PC-3 (cell line): ENCODE data around the gene CYP2B6. TPM values are rescaled to one million over a fixed set of nuclear protein-coding genes. Genes with fewer than 3 reads are reported as not detected.
A peak's percentile ranks its signal among the peaks of the same experiment; 100 is the strongest.
"Not testable (repeated sequence)": the region's sequence is repeated elsewhere in the genome, so short reads cannot be mapped to it uniquely, and the experiment has no call there.

Experiments
- ATAC-seq: fragments of 200-7000 bp; cut with Tn5 transposase; 2 replicates; pipeline ENCODE4 v1.9.1; 2020; ENCODE audit warnings: mild to moderate bottlenecking, moderate library complexity
- BruUV-seq: library from RNA; stranded (reverse); fragments of 400-500 nt; replicated peaks from 2 replicates; lab custom pipeline; 2021; lab: Mats Ljungman, UMichigan
- CTCF ChIA-PET: fragments of 300-600 bp; sonication (Branson Sonifier 250); formaldehyde crosslinking; loops from one replicate; lab custom pipeline; 2022; ENCODE audit warnings: antibody characterized with exemption; lab: Charles Lee
- POLR2A ChIA-PET: fragments of 300-600 bp; sonication (Branson Sonifier 250); formaldehyde crosslinking; loops from one replicate; lab custom pipeline; 2022; ENCODE audit warnings: antibody characterized with exemption; ENCODE audit not compliant: unreplicated experiment; lab: Charles Lee
- DNase-seq: peaks from one replicate; pipeline ENCODE4 v3.0.0-alpha.2; 2015
- H2AFZ ChIP-seq: fragments of 300-600 bp; sonication (generic); 2 replicates; pipeline ENCODE4 v1.6.0; 2016; ENCODE audit warnings: antibody characterized with exemption, low read length
- H3F3A ChIP-seq: fragments of 300-600 bp; sonication (generic); one replicate; pipeline ENCODE4 v1.6.0; 2017; ENCODE audit warnings: antibody characterized with exemption, low read length, control low read depth, mild to moderate bottlenecking; ENCODE audit not compliant: unreplicated experiment
- H3K27ac ChIP-seq: fragments of 300-600 bp; sonication (generic); 2 replicates; pipeline ENCODE4 v1.5.1; 2016; ENCODE audit warnings: mild to moderate bottlenecking, low read length
- H3K27me3 ChIP-seq: fragments of 300-600 bp; sonication (generic); 2 replicates; pipeline ENCODE4 v1.6.1; 2016; ENCODE audit warnings: low read length, mixed read lengths
- H3K36me3 ChIP-seq: fragments of 300-600 bp; sonication (generic); 2 replicates; pipeline ENCODE4 v1.6.1; 2016; ENCODE audit warnings: low read depth, mixed run types, low read length, mixed read lengths
- H3K4me1 ChIP-seq: fragments of 300-600 bp; sonication (generic); 2 replicates; pipeline ENCODE4 v1.5.1; 2016; ENCODE audit warnings: low read length; ENCODE audit not compliant: insufficient read depth
- H3K4me2 ChIP-seq: fragments of 300-600 bp; sonication (generic); 2 replicates; pipeline ENCODE4 v1.6.0; 2016; ENCODE audit warnings: low read length
- H3K4me3 ChIP-seq: fragments of 300-600 bp; sonication (generic); 2 replicates; pipeline ENCODE4 v1.5.1; 2016; ENCODE audit warnings: mild to moderate bottlenecking, low read length, mixed read lengths
- H3K79me2 ChIP-seq: fragments of 300-600 bp; sonication (generic); 2 replicates; pipeline ENCODE4 v1.6.1; 2017; ENCODE audit warnings: low read length, mixed read lengths
- H3K9ac ChIP-seq: fragments of 300-600 bp; sonication (generic); 2 replicates; pipeline ENCODE4 v1.6.0; 2016; ENCODE audit warnings: mild to moderate bottlenecking, low read length
- H3K9me2 ChIP-seq: fragments of 300-600 bp; sonication (generic); replicated peaks from 2 replicates; pipeline ENCODE4 v1.6.1; 2016; ENCODE audit warnings: mixed run types, low read length, mixed read lengths
- H3K9me3 ChIP-seq: fragments of 300-600 bp; sonication (generic); 2 replicates; pipeline ENCODE4 v1.6.1; 2016; ENCODE audit warnings: low read length, mixed read lengths
- H4K20me1 ChIP-seq: fragments of 300-600 bp; sonication (generic); 2 replicates; pipeline ENCODE4 v1.6.1; 2016; ENCODE audit warnings: low read length, mixed read lengths
- EZH2 ChIP-seq: fragments of 300-600 bp; sonication (generic); IDR thresholded peaks from one replicate; pipeline ENCODE4 v1.6.1; 2017; ENCODE audit warnings: antibody characterized with exemption, mild to moderate bottlenecking, low read length; ENCODE audit not compliant: unreplicated experiment
- EZH2phosphoT487 ChIP-seq: fragments of 300-600 bp; sonication (generic); IDR thresholded peaks from 2 replicates; pipeline ENCODE4 v1.6.1; 2018; ENCODE audit warnings: mild to moderate bottlenecking, antibody characterized with exemption, low read length, borderline replicate concordance
- intact Hi-C: fragments of 100-400 bp; cut with micrococcal nuclease; formaldehyde crosslinking; loops from 2 replicates; pipeline ENCODE4 v1.9.0; 2023
- total RNA-seq: library from RNA; depleted of rRNA; stranded (reverse); fragments of >200 nt; gene quantifications from 2 replicates; pipeline ENCODE4 v1.2.3, GENCODE V29; 2014
- TF ChIP-seq, protein P1 (sequence below): fragments of 300-600 bp; sonication (generic); conservative IDR thresholded peaks from 2 replicates; pipeline ENCODE4 v1.5.1; 2017; ENCODE audit warnings: antibody characterized with exemption, low read depth, mild to moderate bottlenecking, low read length

The CYP2B6 gene
- total RNA-seq, 1 experiment from 2014 or later = not detected

DNA sequence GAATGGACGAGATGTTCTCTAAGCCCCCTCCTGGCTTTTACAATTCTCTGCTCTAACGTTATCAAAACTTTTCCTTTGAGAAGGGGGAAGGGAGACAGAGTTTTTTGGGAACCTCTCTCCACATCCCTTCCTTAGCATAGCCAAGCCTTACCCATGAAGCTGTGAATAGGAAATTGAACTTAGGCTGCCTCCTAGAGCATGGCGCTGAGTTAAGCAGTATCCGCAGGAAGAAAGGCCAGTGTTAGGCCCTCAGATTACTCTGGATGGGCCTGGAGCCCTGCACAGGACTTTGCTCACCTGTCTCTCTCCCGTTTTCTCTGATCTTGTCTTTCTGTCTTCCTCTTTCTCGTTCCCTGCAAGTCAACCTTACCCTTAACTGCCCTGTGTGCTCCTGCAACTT is 39.6 kb downstream of the CYP2B6 start:
- ATAC-seq (no peak), DNase-seq (no peak)
- ChIA-PET CTCF (interaction anchor here (0.6 kb wide), 1 partner anchor 552 kb away, joined by 3 read pairs; no protein-coding TSS in a partner anchor), POLR2A (no interaction called here)
- Histone ChIP-seq H3K27ac (no peak overlapping the region), H3K9ac (no peak overlapping the region), H3F3A (no peaks in the 10 kb centered on the region), H3K79me2 (no peaks in the 10 kb centered on the region), H3K9me2 (no peaks in the 10 kb centered on the region), H3K4me3 (no peak overlapping the region), H2AFZ (no peak overlapping the region), H4K20me1 (no peaks in the 10 kb centered on the region), H3K4me1 (peaks cover 15% of the 10 kb centered on the region), H3K27me3 (peaks cover 13% of the 10 kb centered on the region; the same call in 1 of the 2 replicates), H3K36me3 (no peaks in the 10 kb centered on the region), H3K9me3 (no peaks in the 10 kb centered on the region), H3K4me2 (no peak overlapping the region)
- BruUV-seq = no TSS peak
- TF ChIP-seq EZH2 (no peak), EZH2phosphoT487 (no peak)
- TF ChIP-seq, protein P1, sequence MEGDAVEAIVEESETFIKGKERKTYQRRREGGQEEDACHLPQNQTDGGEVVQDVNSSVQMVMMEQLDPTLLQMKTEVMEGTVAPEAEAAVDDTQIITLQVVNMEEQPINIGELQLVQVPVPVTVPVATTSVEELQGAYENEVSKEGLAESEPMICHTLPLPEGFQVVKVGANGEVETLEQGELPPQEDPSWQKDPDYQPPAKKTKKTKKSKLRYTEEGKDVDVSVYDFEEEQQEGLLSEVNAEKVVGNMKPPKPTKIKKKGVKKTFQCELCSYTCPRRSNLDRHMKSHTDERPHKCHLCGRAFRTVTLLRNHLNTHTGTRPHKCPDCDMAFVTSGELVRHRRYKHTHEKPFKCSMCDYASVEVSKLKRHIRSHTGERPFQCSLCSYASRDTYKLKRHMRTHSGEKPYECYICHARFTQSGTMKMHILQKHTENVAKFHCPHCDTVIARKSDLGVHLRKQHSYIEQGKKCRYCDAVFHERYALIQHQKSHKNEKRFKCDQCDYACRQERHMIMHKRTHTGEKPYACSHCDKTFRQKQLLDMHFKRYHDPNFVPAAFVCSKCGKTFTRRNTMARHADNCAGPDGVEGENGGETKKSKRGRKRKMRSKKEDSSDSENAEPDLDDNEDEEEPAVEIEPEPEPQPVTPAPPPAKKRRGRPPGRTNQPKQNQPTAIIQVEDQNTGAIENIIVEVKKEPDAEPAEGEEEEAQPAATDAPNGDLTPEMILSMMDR = no peak
- intact Hi-C loops = no loop called here

DNA sequence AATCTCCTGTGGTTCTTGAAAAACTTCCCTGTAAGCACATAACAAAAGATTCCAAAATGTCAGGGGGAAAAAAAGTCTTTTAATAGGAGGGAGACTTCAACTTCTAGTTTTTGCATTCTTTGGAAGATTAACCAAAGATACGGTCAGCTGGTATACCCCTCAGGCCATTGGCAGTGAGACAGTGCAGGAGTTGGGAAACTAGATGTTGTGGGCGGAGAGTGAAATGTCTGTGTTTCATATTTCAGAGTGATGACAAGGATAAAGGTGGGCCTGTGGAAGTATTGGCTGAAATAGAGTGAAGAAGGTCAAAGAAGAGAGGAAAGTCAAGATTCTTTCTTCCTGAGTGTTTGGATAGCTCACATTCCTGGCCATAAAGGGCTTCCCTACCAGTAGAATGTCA is 40.8 kb downstream of the CYP2B6 start:
- Histone ChIP-seq H3K79me2 (no peaks in the 10 kb centered on the region), H3F3A (no peaks in the 10 kb centered on the region), H3K4me1 (peaks cover 15% of the 10 kb centered on the region), H3K9me2 (no peaks in the 10 kb centered on the region), H3K9ac (no peak overlapping the region), H3K9me3 (no peaks in the 10 kb centered on the region), H3K4me3 (no peak overlapping the region), H4K20me1 (no peaks in the 10 kb centered on the region), H3K4me2 (peak overlapping the region; percentile 31), H3K27me3 (0 out of 2 replicates have a peak, but pooled peaks cover 3% of the 10 kb centered on the region), H3K36me3 (no peaks in the 10 kb centered on the region), H3K27ac (no peak overlapping the region), H2AFZ (no peak overlapping the region)
- ATAC-seq (no peak), DNase-seq (peak; percentile 79)
- POLR2A ChIA-PET = no interaction called here
- intact Hi-C loops = no loop called here
- CTCF ChIA-PET = no interaction called here
- BruUV-seq = no TSS peak
- TF ChIP-seq, protein P1 = no peak
- TF ChIP-seq EZH2 = no peak
- TF ChIP-seq EZH2phosphoT487 = no peak

DNA sequence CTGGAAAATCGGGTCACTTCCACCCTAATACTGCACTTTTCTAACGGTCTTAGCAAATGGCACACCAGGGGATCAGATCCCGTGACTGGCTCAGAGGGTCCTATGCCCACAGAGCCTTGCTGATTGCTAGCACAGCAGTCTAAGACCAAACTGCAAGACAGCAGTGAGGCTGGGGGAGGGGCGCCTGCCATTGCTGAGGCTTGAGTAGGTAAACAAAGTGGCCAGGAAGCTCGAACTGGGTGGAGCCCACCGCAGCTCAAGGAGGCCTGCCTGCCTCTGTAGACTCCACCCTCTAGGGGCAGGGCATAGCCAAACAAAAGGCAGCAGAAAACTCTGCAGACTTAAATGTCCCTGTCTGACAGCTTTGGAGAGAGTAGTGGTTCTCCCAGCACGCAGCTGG is 42.2 kb downstream of the CYP2B6 start:
- H3K9me2 ChIP-seq, H2AFZ ChIP-seq, ATAC-seq, CTCF ChIA-PET, H3K4me3 ChIP-seq, H3K9ac ChIP-seq, intact Hi-C loops, H3K9me3 ChIP-seq, DNase-seq, H3K27me3 ChIP-seq, POLR2A ChIA-PET, H3K27ac ChIP-seq, BruUV-seq, H3K36me3 ChIP-seq, H3F3A ChIP-seq, H3K79me2 ChIP-seq, H3K4me2 ChIP-seq, H4K20me1 ChIP-seq: not testable (repeated sequence)
- peaks cover 15% of the 10 kb centered on the region for H3K4me1 ChIP-seq
